Measurements from ENCODE around the gene TOMM20. TPM values are rescaled to one million over a fixed set of nuclear protein-coding genes. Genes with fewer than 3 reads are reported as not detected.
A peak's percentile ranks its signal among the peaks of the same experiment; 100 is the strongest.
"Not testable (repeated sequence)": the region's sequence is repeated elsewhere in the genome, so short reads cannot be mapped to it uniquely, and the experiment has no call there.

TOMM20 gene
- total RNA-seq, 1 donor from 2014 or later: 25.3 TPM

- Histone ChIP-seq H3K9me3 (no peaks in the 10 kb centered on the region), H3K27ac (no peak overlapping the region), H3K27me3 (no peaks in the 10 kb centered on the region), H3K36me3 (no peaks in the 10 kb centered on the region), H3K4me3 (no peak overlapping the region), H3K4me1 (peaks cover 0 to 2% of the 10 kb centered on the region in 2 donors)
- no peak for TF ChIP-seq CTCF (IDR thresholded peaks at IDR 0.05)
- no peak for DNase-seq (ENCODE audit: low spot score in 2 of 2)
- intact Hi-C loops (cut with DNase I): no loop called here
Measured at GRCh38 chr1:235100194-235100772, 28.4 kb downstream of the TOMM20 start.

GRCh38 chr1:235098991-235099390 lies 29.6 kb downstream of the TOMM20 start:
- peaks cover 0 to 1% of the 10 kb centered on the region in 2 donors for H3K4me1 ChIP-seq
- no peaks in the 10 kb centered on the region for H3K27me3 ChIP-seq
- no peak for TF ChIP-seq CTCF (IDR thresholded peaks at IDR 0.05)
- DNase-seq (ENCODE audit: low spot score in 2 of 2): no peak
- no peaks in the 10 kb centered on the region for H3K9me3 ChIP-seq
- intact Hi-C loops (cut with DNase I): no loop called here
- H3K36me3 ChIP-seq: no peaks in the 10 kb centered on the region
- H3K4me3 ChIP-seq: no peak overlapping the region
- no peak overlapping the region for H3K27ac ChIP-seq

GRCh38 chr1:235098547-235098946 lies 30.1 kb downstream of the TOMM20 start:
- Histone ChIP-seq H3K4me1 (peaks cover 1 to 2% of the 10 kb centered on the region in 2 donors), H3K36me3 (no peaks in the 10 kb centered on the region), H3K9me3 (no peaks in the 10 kb centered on the region), H3K27ac (no peak overlapping the region), H3K4me3 (no peak overlapping the region), H3K27me3 (no peaks in the 10 kb centered on the region)
- TF ChIP-seq CTCF (IDR thresholded peaks at IDR 0.05): no peak
- intact Hi-C loops (cut with DNase I): no loop called here
- DNase-seq (ENCODE audit: low spot score in 2 of 2): no peak

- H3K4me3 ChIP-seq; intact Hi-C loops (cut with DNase I): not testable (repeated sequence)
- peak in 1 of 2 donors; percentile 57 for DNase-seq (ENCODE audit: low spot score in 2 of 2)
Measured at GRCh38 chr1:235097501-235097900, 31.1 kb downstream of the TOMM20 start.

GRCh38 chr1:235095938-235096562 lies 32.6 kb downstream of the TOMM20 start:
- no peaks in the 10 kb centered on the region for H3K9me3 ChIP-seq
- no peak overlapping the region for H3K4me3 ChIP-seq
- H3K27me3 ChIP-seq: no peaks in the 10 kb centered on the region
- intact Hi-C loops (cut with DNase I): no loop called here
- no peaks in the 10 kb centered on the region for H3K36me3 ChIP-seq
- peaks cover 5 to 8% of the 10 kb centered on the region in 2 donors for H3K4me1 ChIP-seq
- no peak overlapping the region for H3K27ac ChIP-seq
- TF ChIP-seq CTCF (IDR thresholded peaks at IDR 0.05): no peak
- no peak for DNase-seq (ENCODE audit: low spot score in 2 of 2)

More at GRCh38 chr1:235097501-235097900, 31.1 kb downstream of the TOMM20 start:
- H3K36me3 ChIP-seq, H3K4me1 ChIP-seq, H3K27me3 ChIP-seq, H3K9me3 ChIP-seq, H3K27ac ChIP-seq: not testable (repeated sequence)

- Histone ChIP-seq H3K27me3 (no peaks in the 10 kb centered on the region), H3K4me3 (peak overlapping the region; percentile 33 to 62), H3K9me3 (no peaks in the 10 kb centered on the region), H3K4me1 (peaks cover 5 to 12% of the 10 kb centered on the region in 2 donors), H3K36me3 (no peaks in the 10 kb centered on the region), H3K27ac (no peak overlapping the region)
- peak; percentile 77 to 93 (median 90) for TF ChIP-seq CTCF (IDR thresholded peaks at IDR 0.05)
- intact Hi-C loops (cut with DNase I): no loop called here
- DNase-seq (ENCODE audit: low spot score in 2 of 2): peak in 1 of 2 donors; percentile 90
Measured at GRCh38 chr1:235093696-235094592, 34.7 kb downstream of the TOMM20 start.

Measured in ascending aorta (tissue), 2 donors.